Stimulated activated CD4-positive, alpha-beta T cell treated with anti-CD3 and anti-CD28 coated beads, TNF-alpha, amount 100 ng/mL, for 1 hour (primary cell): Measurements from ENCODE around the gene SPRR2B.
"Not testable (repeated sequence)": the region's sequence is repeated elsewhere in the genome, so short reads cannot be mapped to it uniquely, and the experiment has no call there.

ENCODE experiments used
- DNase-seq, 3 donors: peaks; one replicate each; pipeline ENCODE4 v3.0.0-alpha.2; 2020; ENCODE audit warnings: low read depth in 3 of 3, low spot score in 1 of 3

SPRR2B gene

DNA sequence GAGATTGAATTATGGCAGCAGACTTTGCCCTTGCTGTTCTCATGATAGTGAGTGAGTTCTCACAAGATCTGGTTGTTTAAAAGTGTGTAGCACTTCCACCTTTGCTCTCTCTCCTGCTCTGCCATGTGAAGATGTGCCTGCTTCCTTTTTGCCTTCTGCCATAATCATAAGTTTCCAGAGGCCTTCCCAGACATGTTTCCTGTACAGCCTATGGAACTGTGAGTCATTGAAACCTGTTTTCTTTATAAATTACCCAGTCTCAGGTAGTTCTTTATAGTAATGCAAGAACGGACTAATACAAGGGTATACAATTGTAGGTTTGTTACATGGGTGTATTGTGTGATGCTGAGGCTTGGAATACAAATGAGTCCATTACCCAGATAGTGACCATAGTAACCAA, 36.2 kb downstream of the SPRR2B start:
- no peak for DNase-seq

DNA sequence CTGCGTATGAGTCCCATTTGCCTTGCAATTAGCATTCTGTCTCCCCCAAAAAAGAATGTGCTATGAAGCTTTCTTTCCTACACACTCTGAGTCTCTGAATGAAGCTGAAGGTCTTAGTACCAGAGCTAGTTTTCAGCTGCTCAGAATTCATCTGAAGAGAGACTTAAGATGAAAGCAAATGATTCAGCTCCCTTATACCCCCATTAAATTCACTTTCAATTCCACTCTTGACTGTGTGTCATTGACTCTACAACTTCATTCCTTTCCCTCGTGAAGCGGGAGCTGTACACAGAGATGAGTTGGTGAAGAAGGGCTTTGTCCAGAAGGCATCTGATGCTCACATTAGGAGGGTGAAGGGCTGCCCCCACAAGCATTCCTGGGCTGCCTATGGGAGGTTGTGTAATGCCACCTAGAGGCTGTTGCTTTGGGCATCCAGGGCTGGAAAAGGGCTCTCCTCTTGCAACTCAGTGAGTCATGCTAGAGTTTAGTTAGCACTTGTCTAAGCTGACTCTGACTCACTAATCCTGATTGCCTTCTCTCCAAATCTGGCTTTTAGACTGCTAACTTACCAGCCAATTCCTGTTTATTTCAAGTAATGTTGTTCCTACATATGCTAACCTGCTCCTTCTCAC, 38.6 kb downstream of the SPRR2B start:
- DNase-seq: no peak

DNA sequence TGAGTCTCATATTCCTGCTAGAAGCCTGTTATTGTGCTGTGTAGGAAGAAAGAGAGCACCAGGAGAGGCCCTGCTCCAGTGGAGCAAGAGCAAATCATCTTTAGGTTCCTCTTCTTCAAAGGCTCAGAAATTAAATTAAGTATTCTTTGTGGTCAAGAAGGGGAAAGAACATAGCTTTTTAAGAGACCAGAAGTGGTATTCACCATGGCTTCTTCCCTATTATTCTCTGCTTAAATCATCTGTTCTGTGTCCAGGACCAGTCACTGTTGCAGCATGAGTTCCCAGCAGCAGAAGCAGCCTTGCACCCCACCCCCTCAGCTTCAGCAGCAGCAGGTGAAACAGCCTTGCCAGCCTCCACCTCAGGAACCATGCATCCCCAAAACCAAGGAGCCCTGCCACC, 39.3 kb downstream of the SPRR2B start:
- no peak for DNase-seq

DNA sequence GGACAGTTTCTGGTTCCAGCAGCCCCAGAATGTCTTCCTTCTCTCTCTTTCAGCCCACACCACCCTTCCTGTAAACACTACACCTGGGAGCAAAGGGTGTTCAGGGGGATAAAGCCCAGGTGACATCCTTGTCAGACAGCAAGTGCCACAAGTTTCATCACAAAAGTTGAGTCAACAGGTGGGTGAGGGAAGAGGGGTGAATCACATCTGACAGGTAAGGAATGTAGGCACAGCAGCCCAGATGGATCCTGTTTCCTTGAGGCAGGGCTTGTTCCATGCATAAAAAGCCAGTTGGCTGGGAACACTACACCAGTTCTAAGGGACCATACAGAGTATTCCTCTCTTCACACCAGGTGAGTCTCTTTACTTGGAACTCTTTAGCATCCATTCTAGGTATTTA, 40.5 kb downstream of the SPRR2B start, which contains the start of gene SPRR1B:
Gene SPRR1B (plus strand): TSS at position 309 of the 400 bp plus-strand sequence. CDS start 1,143 bp downstream, outside the sequence.
- no peak for DNase-seq

DNA sequence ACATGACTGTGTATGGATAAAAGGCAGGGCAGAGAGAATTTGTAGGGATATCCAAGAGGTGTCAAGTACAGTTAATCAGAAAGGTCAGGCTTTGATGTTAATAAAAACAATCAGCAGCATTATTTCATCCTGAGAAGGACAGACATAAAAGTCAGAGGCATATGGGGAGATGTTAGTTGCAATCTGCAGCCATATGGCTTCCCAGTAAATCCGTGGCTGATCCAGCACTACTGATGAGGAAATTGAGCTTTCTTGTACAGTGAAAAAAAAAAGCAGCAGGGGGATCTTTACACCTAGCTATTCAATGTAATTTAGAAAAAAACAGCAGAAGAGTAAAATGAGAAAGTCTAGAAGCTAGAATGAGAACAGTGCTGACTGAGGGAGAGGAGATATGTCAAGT, 42.6 kb downstream of the SPRR2B start:
- no peak for DNase-seq

DNA sequence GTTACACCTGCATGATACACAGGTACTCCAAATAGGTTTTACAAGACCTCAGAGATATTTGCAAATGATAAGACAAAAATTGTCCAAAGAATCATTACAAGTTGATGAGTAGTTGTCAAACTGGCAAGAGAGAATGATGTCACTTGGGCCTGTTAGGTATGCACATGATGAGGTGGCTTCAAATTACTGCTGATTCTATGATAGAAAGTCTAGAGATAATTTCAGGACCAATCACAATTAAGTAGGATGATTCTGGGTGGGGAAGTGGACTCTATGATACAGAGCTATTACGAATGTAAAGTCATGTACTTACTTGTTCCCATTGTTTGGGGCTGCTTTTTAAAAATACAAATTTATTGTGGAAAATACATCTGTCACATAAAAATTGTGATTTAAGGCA, 45.6 kb downstream of the SPRR2B start:
- DNase-seq: no peak

DNA sequence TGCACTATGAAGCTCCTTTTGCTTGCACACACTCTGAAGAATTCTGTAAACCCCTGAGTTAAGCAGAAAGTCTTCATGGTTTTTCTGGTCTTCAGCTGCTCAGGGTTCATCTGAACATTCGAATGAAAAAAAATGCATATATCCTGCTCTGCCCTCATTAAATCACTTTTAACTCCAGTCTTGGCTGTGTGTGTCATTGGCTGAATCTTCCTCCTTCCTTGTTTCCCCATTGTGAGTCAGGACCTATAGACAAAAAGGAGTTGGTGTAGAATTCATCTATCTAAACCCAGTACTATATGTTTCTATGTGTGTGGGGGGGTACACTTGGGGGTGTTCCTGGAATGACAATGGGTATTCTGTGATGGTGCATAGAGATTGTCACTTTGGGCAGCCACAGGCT, 47.0 kb downstream of the SPRR2B start:
- no peak for DNase-seq

DNA sequence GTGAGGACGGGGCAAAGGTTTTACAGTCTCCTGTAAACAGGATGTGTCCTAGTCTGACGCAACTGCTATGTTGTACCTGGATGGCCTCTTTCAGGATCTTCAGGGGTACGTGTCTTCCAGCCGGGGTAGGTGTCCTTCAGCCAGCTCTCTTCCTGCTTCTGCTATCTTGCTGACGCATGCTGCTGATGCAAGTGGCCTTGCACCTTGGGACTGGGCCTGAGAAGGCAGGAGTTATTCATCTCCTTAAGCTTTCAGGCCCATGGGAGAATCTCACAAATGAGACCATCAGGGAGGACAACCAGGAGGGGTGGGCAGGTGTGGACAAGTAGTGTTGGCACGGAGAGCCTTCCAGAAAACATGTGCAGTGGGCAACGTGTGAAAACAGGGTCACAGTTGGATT, 48.3 kb downstream of the SPRR2B start:
- no peak for DNase-seq

DNA sequence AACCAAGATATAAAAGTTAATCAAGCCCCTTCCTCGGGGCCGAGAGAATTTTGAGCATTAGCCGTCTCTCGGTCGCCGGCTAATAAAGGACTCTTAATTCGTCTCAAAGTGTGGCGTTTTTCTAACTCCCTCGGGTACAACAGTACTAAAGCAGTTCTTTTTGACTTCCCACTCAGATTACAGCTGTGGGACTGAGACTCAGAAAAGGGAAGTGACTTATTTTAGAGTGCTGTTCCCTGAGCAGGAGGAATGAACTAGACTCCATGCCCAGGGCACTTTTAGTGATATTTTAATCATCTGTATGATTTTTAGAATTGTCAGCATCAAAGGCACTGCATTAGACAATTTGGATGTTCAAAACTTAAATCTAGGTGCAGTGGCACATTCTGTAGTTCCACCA, 49.1 kb downstream of the SPRR2B start:
- not testable (repeated sequence) for DNase-seq

DNA sequence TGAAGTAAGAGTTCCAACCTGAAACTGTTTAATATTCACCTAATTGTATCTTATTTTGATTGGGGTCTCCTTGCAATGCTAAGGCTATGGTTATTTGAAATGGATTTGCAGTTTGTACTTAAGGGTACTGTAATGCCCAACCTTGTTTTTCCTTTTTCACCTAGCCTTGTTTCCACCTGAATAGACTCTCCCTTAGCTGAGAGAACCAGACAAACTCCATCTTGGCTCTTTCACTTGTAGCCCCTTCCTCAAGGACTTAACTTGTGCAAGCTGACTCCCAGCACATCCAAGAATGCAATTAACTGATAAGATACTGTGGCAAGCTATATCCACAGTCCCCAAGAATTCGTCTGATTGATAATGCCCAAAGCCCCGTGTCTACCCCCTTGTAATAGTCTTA, 49.6 kb downstream of the SPRR2B start:
- not testable (repeated sequence) for DNase-seq
